NT2/D1 (cell line): ENCODE data around the gene PRICKLE2.

Experiments
- SUZ12 ChIP-seq: IDR thresholded peaks from 2 replicates; pipeline ENCODE4 v1.6.1; 2011; ENCODE audit not compliant: insufficient read length, insufficient read depth; ENCODE audit errors: extremely low read depth
- YY1 ChIP-seq: IDR thresholded peaks from 2 replicates; pipeline ENCODE4 v1.6.1; 2011; ENCODE audit not compliant: insufficient read length, insufficient read depth
- ZNF274 ChIP-seq: IDR thresholded peaks from 2 replicates; pipeline ENCODE4 v1.6.1; 2011; ENCODE audit warnings: mild to moderate bottlenecking, low read depth, low read length

DNA sequence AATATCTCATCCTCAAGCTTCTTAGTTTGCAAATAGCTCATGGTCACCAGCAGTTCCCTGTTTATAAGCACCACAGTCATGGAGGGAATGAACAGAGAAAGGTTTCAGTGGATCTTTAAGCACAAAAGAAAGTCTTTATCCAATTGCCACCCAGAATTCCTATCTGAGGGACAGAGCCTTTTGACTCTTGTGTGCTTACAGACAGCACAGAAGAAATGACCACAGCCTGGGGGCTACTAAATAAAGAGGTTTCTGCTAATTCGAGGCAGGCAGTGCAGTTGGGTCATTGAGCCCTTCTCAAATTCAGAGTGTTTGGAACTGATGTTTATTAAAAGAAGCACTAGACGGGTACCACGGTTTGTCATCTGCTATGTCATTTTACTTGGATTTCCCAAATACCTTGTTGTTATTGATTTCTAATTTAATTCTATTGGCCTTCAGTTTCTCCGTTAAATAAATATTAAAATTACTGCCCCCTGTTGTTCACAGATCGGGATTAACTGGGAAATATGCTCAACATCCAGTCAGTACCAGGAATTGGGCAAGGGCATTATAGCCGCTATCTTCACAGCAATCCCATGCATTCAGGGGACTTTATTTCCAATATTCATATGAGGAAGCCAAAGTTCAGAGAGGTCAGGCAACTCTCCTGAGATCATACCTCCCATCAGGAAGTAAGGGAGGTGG, 3.6 kb downstream of the PRICKLE2 start:
- TF ChIP-seq ZNF274 (no peak), YY1 (no peak), SUZ12 (no peak)
